ENCODE data around the gene APBA2.
A peak's percentile ranks its signal among the peaks of the same experiment; 100 is the strongest.

The APBA2 gene

GRCh38 chr15:29071882-29072273 is 186.1 kb downstream of the APBA2 start:
- no peak for DNase-seq (ENCODE audit: low read depth)
- TF ChIP-seq CTCF (IDR thresholded peaks at IDR 0.05; ENCODE audit: control insufficient read depth, extremely low read depth, insufficient read depth), result no peak
- no peak overlapping the region for H3K4me3 ChIP-seq (ENCODE audit: low read depth, low read length)

GRCh38 chr15:29072444-29072843 is 186.7 kb downstream of the APBA2 start:
- TF ChIP-seq CTCF (IDR thresholded peaks at IDR 0.05; ENCODE audit: control insufficient read depth, extremely low read depth, insufficient read depth), result no peak

GRCh38 chr15:29074045-29074444 is 188.3 kb downstream of the APBA2 start:
- peak; percentile 3 for DNase-seq (ENCODE audit: low read depth)
- no peak overlapping the region for H3K4me3 ChIP-seq (ENCODE audit: low read depth, low read length)
- no peak for TF ChIP-seq CTCF (IDR thresholded peaks at IDR 0.05; ENCODE audit: control insufficient read depth, extremely low read depth, insufficient read depth)

More at GRCh38 chr15:29072444-29072843, 186.7 kb downstream of the APBA2 start:
- no peak overlapping the region for H3K4me3 ChIP-seq (ENCODE audit: low read depth, low read length)
- DNase-seq (ENCODE audit: low read depth), result no peak

GRCh38 chr15:29078541-29078940 is 192.8 kb downstream of the APBA2 start:
- TF ChIP-seq CTCF (IDR thresholded peaks at IDR 0.05; ENCODE audit: control insufficient read depth, extremely low read depth, insufficient read depth), result no peak
- DNase-seq (ENCODE audit: low read depth), result no peak
- no peak overlapping the region for H3K4me3 ChIP-seq (ENCODE audit: low read depth, low read length)

- H3K4me3 ChIP-seq (ENCODE audit: low read depth, low read length), result no peak overlapping the region
- no peak for DNase-seq (ENCODE audit: low read depth)
- TF ChIP-seq CTCF (IDR thresholded peaks at IDR 0.05; ENCODE audit: control insufficient read depth, extremely low read depth, insufficient read depth), result no peak
Measured at GRCh38 chr15:29079479-29079878, 193.7 kb downstream of the APBA2 start.

- H3K4me3 ChIP-seq (ENCODE audit: low read depth, low read length), result no peak overlapping the region
- DNase-seq (ENCODE audit: low read depth), result no peak
- TF ChIP-seq CTCF (IDR thresholded peaks at IDR 0.05; ENCODE audit: control insufficient read depth, extremely low read depth, insufficient read depth), result no peak
Measured at GRCh38 chr15:29081781-29082180, 196.0 kb downstream of the APBA2 start.

- H3K4me3 ChIP-seq (ENCODE audit: low read depth, low read length), result no peak overlapping the region
- TF ChIP-seq CTCF (IDR thresholded peaks at IDR 0.05; ENCODE audit: control insufficient read depth, extremely low read depth, insufficient read depth), result no peak
- peak; percentile 58 for DNase-seq (ENCODE audit: low read depth)
Measured at GRCh38 chr15:29083161-29083560, 197.4 kb downstream of the APBA2 start.
